Endothelial cell (in vitro differentiated cells): ENCODE measurements around the gene AHI1. TPM values are rescaled to one million over a fixed set of nuclear protein-coding genes. Genes with fewer than 3 reads are reported as not detected.

ENCODE experiments used
- DNase-seq: peaks from one replicate; pipeline ENCODE4 v3.0.0; 2021; ENCODE audit warnings: low spot score
- H3K27ac Mint-ChIP-seq: one replicate; pipeline ENCODE4 v1.8.0; 2021; ENCODE audit warnings: mixed read lengths, inconsistent platforms; ENCODE audit not compliant: unreplicated experiment
- H3K27me3 Mint-ChIP-seq: one replicate; pipeline ENCODE4 v1.8.0; 2021; ENCODE audit warnings: mild to moderate bottlenecking, moderate library complexity, mixed read lengths, inconsistent platforms; ENCODE audit not compliant: unreplicated experiment
- H3K36me3 Mint-ChIP-seq: one replicate; pipeline ENCODE4 v1.8.0; 2021; ENCODE audit warnings: mild to moderate bottlenecking, low read depth, mixed read lengths, inconsistent platforms; ENCODE audit not compliant: unreplicated experiment
- H3K4me1 Mint-ChIP-seq: one replicate; pipeline ENCODE4 v1.8.0; 2021; ENCODE audit warnings: mild to moderate bottlenecking, mixed read lengths, inconsistent platforms; ENCODE audit not compliant: unreplicated experiment
- H3K4me3 Mint-ChIP-seq: one replicate; pipeline ENCODE4 v1.8.0; 2021; ENCODE audit warnings: mild to moderate bottlenecking, mixed read lengths, inconsistent platforms; ENCODE audit not compliant: unreplicated experiment
- H3K9me3 Mint-ChIP-seq: one replicate; pipeline ENCODE4 v1.8.0; 2021; ENCODE audit warnings: mixed read lengths, inconsistent platforms; ENCODE audit not compliant: unreplicated experiment
- total RNA-seq: library from RNA; stranded (reverse); fragmentation: NEBNext Ultra II Directional; extraction: Animal tissue kit (Norgen Biotek cat#: 25700); gene quantifications from one replicate; pipeline ENCODE4 v1.2.1, GENCODE V29; 2021; ENCODE audit not compliant: unreplicated experiment
- TF ChIP-seq, protein P1 (sequence below): fragments of 200-600 bp; sonication (generic); IDR thresholded peaks from one replicate; pipeline ENCODE4 v1.5.0; 2021; ENCODE audit warnings: antibody characterized with exemption; ENCODE audit not compliant: unreplicated experiment

AHI1 gene
- total RNA-seq, 1 donor from 2014 or later = 12.6 TPM

DNA sequence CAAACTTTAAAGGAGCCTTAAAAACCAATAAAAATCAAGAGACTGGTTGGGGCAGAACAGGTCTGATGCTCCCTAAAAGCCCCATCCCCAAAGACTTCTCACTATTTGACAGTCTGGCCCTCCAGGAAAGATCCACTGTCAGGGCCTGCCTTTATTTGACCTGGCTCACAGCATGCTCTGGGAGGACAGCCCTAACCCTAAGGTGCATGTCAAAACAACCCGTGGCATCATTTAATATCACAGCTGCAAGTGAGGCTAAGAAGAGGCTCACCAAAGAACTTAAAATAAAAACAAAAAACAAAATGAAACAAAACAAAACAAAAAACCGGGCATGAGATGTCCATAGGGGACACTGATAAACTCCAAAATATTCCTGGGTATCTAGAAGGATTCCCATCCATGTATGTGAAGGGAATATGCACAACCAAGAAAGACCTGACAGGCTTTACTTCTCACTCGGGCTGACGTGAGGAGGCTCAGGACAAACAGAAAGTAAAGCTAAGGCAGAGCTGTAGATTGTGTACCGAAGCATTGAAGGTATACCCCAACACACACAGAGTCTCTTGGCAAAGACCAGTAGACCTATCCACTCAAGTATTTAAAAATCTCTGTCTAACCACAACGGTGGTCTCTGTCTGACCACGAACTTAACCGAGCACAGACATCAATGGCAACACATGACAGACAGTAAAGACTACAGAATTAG, 57.3 kb downstream of the AHI1 start:
- H3K36me3 Mint-ChIP-seq = no peaks in the 10 kb centered on the region
- H3K4me1 Mint-ChIP-seq = no peaks in the 10 kb centered on the region
- TF ChIP-seq, protein P1, sequence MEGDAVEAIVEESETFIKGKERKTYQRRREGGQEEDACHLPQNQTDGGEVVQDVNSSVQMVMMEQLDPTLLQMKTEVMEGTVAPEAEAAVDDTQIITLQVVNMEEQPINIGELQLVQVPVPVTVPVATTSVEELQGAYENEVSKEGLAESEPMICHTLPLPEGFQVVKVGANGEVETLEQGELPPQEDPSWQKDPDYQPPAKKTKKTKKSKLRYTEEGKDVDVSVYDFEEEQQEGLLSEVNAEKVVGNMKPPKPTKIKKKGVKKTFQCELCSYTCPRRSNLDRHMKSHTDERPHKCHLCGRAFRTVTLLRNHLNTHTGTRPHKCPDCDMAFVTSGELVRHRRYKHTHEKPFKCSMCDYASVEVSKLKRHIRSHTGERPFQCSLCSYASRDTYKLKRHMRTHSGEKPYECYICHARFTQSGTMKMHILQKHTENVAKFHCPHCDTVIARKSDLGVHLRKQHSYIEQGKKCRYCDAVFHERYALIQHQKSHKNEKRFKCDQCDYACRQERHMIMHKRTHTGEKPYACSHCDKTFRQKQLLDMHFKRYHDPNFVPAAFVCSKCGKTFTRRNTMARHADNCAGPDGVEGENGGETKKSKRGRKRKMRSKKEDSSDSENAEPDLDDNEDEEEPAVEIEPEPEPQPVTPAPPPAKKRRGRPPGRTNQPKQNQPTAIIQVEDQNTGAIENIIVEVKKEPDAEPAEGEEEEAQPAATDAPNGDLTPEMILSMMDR = no peak
- no peak overlapping the region for H3K27ac Mint-ChIP-seq
- no peak overlapping the region for H3K4me3 Mint-ChIP-seq
- H3K27me3 Mint-ChIP-seq = peaks cover 1% of the 10 kb centered on the region
- no peak for DNase-seq
- no peaks in the 10 kb centered on the region for H3K9me3 Mint-ChIP-seq

DNA sequence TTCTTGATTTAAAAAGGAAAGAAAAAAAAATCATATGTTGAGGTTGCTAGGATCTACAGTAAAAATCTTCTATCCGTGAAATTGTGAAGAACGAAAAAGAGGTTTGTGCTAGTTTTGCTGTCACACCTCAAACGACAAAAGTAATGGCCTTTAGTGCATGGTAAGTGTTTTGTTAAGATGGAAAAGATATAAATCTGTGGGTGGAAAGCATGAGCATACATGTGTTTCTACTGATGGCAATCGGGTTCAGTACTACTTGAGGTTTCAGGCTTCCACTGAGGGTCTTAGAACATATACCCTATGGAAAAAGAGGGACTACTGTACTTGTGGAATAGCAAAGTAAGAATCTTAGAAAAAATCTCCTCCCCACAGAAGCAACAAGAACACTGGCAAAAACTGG, 58.0 kb downstream of the AHI1 start:
- H3K9me3 Mint-ChIP-seq = no peaks in the 10 kb centered on the region
- no peaks in the 10 kb centered on the region for H3K36me3 Mint-ChIP-seq
- TF ChIP-seq, protein P1 = no peak
- DNase-seq = no peak
- peaks cover 1% of the 10 kb centered on the region for H3K27me3 Mint-ChIP-seq
- H3K4me3 Mint-ChIP-seq = no peak overlapping the region
- no peak overlapping the region for H3K27ac Mint-ChIP-seq
- no peaks in the 10 kb centered on the region for H3K4me1 Mint-ChIP-seq

DNA sequence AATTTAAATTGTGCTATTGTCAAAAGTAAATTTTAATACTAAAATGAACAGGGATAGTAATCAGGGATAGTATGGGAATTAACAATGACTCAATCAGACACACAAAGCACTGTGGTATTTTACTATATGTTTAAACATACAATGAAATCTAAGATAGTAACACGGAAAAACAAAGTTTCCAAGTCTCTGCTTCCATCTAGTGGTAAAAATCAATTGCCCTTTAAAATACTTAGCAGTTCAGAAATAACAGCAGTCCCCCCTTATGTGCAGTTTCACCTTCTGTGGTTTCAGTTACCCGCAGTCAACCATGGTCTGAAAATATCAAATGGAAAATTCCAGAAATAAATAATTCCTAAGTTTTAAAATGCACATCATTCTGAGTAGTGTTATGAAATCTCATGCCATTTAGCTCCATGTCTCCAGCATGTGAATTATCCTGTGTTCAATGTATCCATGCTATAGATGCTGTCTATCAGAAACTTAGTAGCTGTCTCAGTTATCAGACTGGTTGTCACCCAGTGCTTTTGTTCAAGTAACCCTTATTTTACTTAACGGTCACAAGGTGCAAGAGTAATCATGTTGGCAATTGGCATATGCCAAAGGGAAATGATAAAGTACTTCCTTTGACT, 58.5 kb downstream of the AHI1 start:
- DNase-seq = no peak
- Mint-ChIP-seq H3K27ac (no peak overlapping the region), H3K36me3 (no peaks in the 10 kb centered on the region), H3K27me3 (peaks cover under 1% of the 10 kb centered on the region), H3K9me3 (no peaks in the 10 kb centered on the region), H3K4me1 (no peaks in the 10 kb centered on the region), H3K4me3 (no peak overlapping the region)
- TF ChIP-seq, protein P1 = peak; percentile 55

DNA sequence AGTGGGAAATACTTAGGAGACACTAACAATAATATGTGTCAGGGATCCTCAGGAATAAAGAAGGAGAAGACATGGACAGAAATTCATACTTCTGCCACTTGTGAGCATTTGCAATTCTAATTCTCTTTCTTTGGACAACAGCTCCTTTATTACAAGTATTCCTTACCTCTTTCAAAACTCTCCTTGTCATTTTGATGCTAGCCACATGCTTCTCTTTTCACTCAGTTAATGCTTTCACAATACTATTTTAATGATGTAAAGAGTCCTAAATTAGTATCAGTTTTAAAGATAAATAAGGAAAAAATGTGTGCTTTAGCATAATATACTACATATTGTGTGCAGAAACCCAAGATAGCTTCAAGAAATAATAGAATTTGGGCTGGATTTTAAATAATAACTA, 62.5 kb downstream of the AHI1 start:
- Mint-ChIP-seq H3K27me3 (no peaks in the 10 kb centered on the region), H3K4me1 (no peaks in the 10 kb centered on the region), H3K36me3 (no peaks in the 10 kb centered on the region), H3K27ac (no peak overlapping the region), H3K4me3 (no peak overlapping the region), H3K9me3 (no peaks in the 10 kb centered on the region)
- no peak for DNase-seq
- TF ChIP-seq, protein P1 = no peak

DNA sequence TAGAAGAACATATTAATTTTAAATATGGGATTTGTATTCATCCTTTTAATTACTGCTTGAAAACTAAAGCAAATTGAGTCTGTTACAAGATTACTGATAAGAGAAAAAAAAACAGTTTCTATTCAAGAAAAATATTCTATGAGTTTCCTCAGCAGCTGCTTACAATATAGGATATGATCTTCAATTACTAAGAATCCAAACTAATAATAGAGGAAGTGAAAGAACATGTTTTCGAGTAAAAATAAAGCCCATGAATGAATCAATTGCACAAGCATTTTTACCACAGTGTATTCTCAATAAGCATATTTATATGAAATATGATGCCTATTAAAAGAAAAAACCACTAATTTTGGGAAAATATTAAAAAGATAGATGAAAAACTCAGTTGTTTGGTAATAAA, 63.4 kb downstream of the AHI1 start:
- Mint-ChIP-seq H3K36me3 (no peaks in the 10 kb centered on the region), H3K4me3 (no peak overlapping the region), H3K27me3 (no peaks in the 10 kb centered on the region), H3K9me3 (no peaks in the 10 kb centered on the region), H3K4me1 (no peaks in the 10 kb centered on the region), H3K27ac (no peak overlapping the region)
- no peak for DNase-seq
- TF ChIP-seq, protein P1 = no peak
